Adipocyte (in vitro differentiated cells): ENCODE results near the gene DAD1.
A peak's percentile ranks its signal among the peaks of the same experiment; 100 is the strongest.
"Not testable (repeated sequence)": the region's sequence is repeated elsewhere in the genome, so short reads cannot be mapped to it uniquely, and the experiment has no call there.

ENCODE experiments used
- DNase-seq: peaks from one replicate; pipeline ENCODE4 v3.0.0-alpha.2; 2015; ENCODE audit warnings: low read depth
- H3K27me3 ChIP-seq: replicated peaks from 2 replicates; pipeline ENCODE4 v1.7.0; 2013; ENCODE audit warnings: mild to moderate bottlenecking, low read length, moderate library complexity; ENCODE audit not compliant: control insufficient read depth, insufficient read depth
- H3K36me3 ChIP-seq: 2 replicates; pipeline ENCODE4 v1.7.0; 2013; ENCODE audit warnings: low read length, mild to moderate bottlenecking, moderate library complexity; ENCODE audit not compliant: control insufficient read depth, insufficient read depth, severe bottlenecking
- H3K4me1 ChIP-seq: 2 replicates; pipeline ENCODE4 v1.7.0; 2013; ENCODE audit warnings: mild to moderate bottlenecking, low read length, moderate library complexity; ENCODE audit not compliant: control insufficient read depth, insufficient read depth
- H3K4me3 ChIP-seq: 2 replicates; pipeline ENCODE4 v1.7.0; 2013; ENCODE audit warnings: mild to moderate bottlenecking, low read length, moderate library complexity
- H3K9ac ChIP-seq: 2 replicates; pipeline ENCODE4 v1.7.0; 2013; ENCODE audit warnings: mild to moderate bottlenecking, low read length, moderate library complexity
- H3K9me3 ChIP-seq: 2 replicates; pipeline ENCODE4 v1.7.0; 2013; ENCODE audit warnings: mild to moderate bottlenecking, low read length, moderate library complexity; ENCODE audit not compliant: control insufficient read depth

The DAD1 gene

DNA sequence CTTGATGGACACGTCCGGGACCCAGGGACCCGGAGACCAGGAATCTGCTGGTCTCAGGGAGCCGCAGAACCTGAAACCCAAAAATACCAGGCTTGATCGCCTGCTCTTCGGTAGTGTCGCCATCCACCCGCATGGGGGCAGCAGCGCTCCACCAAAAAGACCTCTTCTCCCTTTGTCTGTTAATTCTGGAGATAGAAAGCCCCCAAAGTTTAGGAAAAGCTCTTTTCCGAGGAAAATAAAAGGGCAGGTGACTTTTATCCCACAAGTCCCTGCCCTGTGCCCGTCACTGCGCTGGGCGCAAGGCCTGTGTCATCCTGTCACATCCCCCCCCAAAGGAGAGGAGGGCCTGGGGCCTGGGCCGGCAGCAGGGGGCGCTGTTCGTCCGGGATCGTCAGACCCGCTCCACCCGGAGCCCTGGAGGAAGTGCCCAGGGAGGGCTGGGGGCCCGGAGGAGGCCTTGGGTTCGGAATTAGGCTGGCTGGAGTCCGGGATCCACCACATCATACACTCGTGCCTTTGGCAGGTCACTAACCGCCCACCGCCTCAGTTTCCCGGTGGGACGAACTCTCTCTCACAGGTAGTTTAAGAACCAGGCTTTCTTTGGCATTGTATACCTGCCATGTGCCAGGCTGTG lies 31.9 kb downstream of the DAD1 start:
- Histone ChIP-seq H3K4me1 (peaks cover 11% of the 10 kb centered on the region), H3K27me3 (no peaks in the 10 kb centered on the region), H3K9me3 (no peaks in the 10 kb centered on the region), H3K9ac (peak overlapping the region; percentile 79), H3K4me3 (peak overlapping the region; percentile 73), H3K36me3 (peaks cover 8% of the 10 kb centered on the region)
- DNase-seq, result peak; percentile 93

DNA sequence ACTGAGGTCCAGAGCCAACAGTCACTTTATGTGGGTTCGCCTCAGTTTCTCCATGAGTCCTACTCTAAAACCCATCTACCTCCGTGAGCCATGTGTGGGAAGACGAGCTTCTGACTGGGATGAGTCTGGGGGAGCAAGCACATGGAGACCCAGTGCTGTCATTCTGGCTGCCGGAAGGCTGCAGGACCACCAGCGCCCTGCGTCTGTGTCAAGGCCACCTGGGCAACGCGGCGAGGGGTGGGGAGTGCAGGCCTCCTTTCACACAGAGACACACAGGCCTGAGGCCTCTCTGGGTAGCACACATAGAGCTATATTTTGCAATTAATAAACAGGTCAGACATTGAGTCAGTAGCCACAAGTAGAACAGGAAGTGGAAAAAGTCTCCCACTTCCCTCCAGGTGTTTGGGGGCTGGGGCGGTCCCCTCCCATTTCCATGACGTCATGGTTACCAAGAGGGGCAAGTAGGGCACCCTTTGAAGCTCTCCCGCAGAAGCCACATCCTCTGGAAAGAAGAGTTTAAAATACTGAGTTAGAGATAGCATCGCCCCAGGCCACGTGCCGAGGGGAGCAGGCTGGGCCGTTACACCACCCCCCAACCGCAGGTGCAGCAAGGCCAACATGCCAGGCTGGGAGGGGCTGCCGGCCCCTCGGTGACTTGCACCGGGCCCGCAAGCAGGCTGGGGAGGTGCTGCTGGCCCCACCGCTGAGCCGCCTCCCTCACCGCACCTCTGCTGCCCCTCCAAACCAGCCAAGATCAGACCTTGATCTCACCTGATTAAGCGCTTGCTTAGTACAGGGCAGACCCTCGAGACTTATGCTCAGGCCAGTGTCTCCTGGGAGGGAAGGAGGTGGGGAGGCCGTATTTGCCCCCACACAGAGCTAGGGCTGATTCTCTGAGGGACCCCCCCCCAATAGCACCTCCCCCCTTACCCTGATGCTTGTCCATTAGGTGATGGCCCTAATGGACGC lies 32.7 kb downstream of the DAD1 start:
- H3K9me3 ChIP-seq, result no peaks in the 10 kb centered on the region
- H3K36me3 ChIP-seq, result peaks cover 4% of the 10 kb centered on the region
- no peak for DNase-seq
- H3K9ac ChIP-seq, result peak overlapping the region; percentile 79
- peaks cover 11% of the 10 kb centered on the region for H3K4me1 ChIP-seq
- H3K27me3 ChIP-seq, result no peaks in the 10 kb centered on the region
- H3K4me3 ChIP-seq, result no peak overlapping the region

DNA sequence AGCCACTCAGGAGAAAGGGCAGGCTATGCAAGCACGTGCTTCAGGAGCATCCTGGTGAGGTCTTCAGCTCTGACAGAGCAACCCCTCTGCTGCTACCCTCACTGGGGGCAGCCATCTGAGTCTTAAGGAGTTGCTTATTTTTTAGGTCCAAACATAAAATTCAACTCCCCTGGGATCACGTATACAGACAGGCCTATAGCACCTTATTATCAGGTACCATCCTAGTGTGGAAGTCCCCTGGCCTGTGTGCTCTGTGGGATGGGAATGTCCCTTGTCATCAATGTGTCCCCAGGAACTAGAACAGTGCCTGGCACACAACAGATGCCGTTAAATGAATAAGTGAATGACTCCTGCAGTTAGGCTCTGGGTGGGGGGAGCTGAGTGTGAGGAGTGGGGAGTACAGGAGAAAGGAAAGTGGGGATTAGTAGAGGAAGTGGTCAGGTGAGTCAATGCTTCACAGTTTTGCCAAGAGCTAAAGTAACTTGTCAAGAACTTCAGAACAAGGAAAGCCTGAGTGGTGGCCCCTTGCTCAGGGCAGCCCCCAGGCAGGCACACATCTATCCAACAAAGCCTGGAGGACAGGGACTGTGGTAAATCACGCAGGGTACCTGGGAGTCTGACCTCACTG lies 33.5 kb downstream of the DAD1 start:
- H3K9me3 ChIP-seq, result no peaks in the 10 kb centered on the region
- no peaks in the 10 kb centered on the region for H3K27me3 ChIP-seq
- DNase-seq, result no peak
- H3K4me3 ChIP-seq, result no peak overlapping the region
- H3K4me1 ChIP-seq, result peaks cover 11% of the 10 kb centered on the region
- no peak overlapping the region for H3K9ac ChIP-seq
- no peaks in the 10 kb centered on the region for H3K36me3 ChIP-seq

DNA sequence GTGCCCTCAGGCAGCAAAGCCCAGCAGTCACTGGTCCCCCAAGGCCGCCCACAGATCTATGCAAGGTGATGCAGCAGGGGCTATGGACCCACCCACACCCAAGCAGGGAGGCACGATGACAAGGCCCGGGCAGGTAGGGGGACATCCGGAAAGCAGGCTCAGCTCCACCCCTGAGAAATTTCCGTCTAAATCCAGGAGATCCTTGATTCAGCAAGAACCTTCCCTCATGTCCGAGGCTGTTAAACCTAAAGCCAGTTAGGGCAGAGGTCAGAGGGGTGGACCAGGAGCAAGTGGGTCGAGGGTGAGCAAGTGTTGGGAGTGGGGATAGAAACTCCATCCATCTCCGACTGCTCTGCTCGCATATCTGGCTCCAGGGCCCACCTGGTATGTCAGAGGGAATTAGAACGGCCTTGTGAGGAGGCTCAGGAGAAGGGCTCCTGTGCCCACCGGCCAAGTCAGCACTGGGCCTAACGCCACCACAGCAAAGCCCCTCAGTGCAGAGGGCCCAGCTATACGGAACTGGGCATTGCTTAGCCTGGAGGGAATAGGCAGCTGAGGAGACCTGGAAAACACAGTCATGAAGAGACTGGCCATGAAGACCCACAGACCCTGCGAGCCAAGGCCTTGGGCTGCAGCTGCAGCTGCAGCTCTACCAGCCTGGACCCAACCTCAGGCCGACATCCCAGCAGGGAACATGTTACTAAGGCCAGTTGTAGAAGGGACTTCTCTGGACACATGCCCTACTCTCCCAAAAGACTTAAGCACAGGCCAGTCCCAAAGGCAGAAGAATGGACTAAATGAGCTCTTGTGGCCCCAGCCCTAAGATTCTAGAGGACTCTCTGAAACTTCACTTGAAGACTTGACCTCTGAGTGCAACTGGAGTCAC lies 34.3 kb downstream of the DAD1 start:
- Histone ChIP-seq H3K9ac (no peak overlapping the region), H3K4me1 (peaks cover 11% of the 10 kb centered on the region), H3K27me3 (no peaks in the 10 kb centered on the region), H3K9me3 (no peaks in the 10 kb centered on the region), H3K36me3 (no peaks in the 10 kb centered on the region), H3K4me3 (no peak overlapping the region)
- DNase-seq, result no peak

DNA sequence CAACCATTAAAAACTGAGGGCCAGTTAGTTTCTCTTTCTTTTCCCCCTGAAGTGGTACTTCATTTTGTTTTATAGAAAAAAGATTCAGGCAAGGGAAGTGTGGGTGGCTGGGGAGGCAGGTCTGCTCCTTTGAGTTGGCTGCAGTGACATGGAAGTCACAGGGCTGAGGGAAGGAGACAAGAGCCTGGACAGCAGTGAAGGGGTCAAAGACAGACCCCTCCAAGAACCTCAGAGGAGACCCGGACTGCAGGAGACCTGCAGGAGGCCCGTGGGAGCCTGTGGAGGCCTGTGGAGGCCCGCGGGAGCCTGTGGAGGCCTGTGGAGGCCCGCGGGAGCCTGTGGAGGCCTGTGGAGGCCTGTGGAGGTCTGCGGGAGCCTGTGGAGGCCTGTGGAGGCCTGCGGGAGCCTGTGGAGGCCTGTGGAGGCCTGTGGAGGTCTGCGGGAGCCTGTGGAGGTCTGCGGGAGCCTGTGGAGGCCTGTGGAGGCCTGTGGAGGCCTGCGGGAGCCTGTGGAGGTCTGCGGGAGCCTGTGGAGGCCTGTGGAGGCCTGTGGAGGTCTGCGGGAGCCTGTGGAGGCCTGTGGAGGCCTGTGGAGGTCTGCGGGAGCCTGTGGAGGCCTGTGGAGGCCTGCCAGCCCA lies 35.0 kb downstream of the DAD1 start:
- H3K27me3 ChIP-seq, H3K36me3 ChIP-seq, H3K4me3 ChIP-seq, H3K9ac ChIP-seq, H3K9me3 ChIP-seq, DNase-seq: not testable (repeated sequence)
- H3K4me1 ChIP-seq, result peaks cover 11% of the 10 kb centered on the region

DNA sequence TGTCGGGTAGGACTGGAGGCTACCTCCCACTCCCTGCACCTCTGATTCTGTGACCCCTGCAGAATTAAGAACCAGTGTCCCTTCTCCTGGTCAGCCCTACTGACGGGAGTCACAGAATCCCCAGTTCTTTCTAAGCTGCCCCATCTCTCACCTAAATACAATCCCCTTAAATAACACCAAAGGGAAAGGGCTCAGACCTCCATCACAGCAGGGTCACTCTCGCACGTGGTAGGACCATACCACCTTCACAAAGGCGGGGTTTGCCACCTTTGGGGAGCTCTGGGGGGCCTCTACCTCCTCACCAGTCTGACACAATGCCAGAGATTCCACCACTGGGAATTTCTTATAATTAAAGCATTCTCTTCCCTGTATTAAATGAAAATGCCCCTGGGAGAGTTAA lies 35.6 kb downstream of the DAD1 start:
- DNase-seq, result no peak
- no peaks in the 10 kb centered on the region for H3K27me3 ChIP-seq
- H3K9me3 ChIP-seq, result no peaks in the 10 kb centered on the region
- peaks cover 11% of the 10 kb centered on the region for H3K4me1 ChIP-seq
- no peak overlapping the region for H3K9ac ChIP-seq
- H3K4me3 ChIP-seq, result no peak overlapping the region
- no peaks in the 10 kb centered on the region for H3K36me3 ChIP-seq

DNA sequence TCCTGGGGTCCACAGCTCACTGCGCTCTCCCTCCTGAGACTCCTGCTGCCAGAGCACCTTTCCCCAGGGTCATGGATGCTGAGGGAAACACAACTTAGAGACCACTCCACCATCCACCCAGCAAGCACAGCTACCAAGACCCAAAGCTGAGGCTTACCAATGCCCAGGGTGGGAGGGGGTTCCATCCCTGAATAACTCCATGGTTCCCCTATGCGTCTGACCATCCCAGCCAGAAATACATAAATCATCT lies 36.3 kb downstream of the DAD1 start:
- H3K27me3 ChIP-seq, result no peaks in the 10 kb centered on the region
- H3K36me3 ChIP-seq, result no peaks in the 10 kb centered on the region
- H3K9ac ChIP-seq, result no peak overlapping the region
- H3K9me3 ChIP-seq, result no peaks in the 10 kb centered on the region
- no peak for DNase-seq
- no peak overlapping the region for H3K4me3 ChIP-seq
- peaks cover 11% of the 10 kb centered on the region for H3K4me1 ChIP-seq

DNA sequence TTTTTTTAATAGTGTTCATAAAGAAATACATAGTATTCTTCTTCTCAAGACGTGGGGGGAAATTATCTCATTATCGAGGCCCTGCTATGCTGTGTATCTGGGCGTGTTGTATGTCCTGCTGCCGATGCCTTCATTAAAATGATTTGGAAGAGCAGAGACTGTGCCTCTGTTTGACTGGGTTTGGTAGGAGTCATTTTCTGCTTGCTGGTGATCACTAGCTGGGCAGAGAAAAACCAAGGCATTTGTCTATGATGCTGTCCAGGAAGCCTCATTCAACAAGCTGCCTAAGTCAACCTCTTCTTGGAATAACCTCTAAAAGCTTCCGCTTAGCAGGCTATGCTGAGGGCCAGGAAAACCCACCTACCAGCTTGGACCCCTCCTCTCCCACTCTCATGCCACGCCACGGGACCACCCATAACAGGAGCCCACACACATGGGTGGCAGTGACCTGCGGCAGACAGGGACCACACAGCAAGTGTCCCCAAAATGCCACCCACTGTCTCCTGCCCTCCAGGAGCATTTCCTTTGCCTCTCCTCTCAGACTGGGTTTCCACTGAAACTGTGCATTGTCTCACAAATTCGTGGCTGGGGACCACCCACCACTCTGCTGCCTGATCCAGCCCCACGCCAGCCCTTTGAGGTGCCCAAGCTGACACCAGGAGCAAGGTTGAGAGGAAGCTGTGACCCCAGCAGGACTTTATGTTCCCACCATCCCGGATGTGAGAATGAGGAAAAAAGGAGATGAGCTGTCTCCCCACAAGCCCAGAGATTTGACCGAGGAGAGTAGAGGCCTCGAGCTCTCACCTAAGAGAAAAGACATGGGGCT lies 36.8 kb downstream of the DAD1 start:
- peaks cover 8% of the 10 kb centered on the region for H3K4me1 ChIP-seq
- no peak for DNase-seq
- no peak overlapping the region for H3K4me3 ChIP-seq
- H3K36me3 ChIP-seq, result no peaks in the 10 kb centered on the region
- H3K27me3 ChIP-seq, result no peaks in the 10 kb centered on the region
- H3K9me3 ChIP-seq, result no peaks in the 10 kb centered on the region
- H3K9ac ChIP-seq, result no peak overlapping the region

DNA sequence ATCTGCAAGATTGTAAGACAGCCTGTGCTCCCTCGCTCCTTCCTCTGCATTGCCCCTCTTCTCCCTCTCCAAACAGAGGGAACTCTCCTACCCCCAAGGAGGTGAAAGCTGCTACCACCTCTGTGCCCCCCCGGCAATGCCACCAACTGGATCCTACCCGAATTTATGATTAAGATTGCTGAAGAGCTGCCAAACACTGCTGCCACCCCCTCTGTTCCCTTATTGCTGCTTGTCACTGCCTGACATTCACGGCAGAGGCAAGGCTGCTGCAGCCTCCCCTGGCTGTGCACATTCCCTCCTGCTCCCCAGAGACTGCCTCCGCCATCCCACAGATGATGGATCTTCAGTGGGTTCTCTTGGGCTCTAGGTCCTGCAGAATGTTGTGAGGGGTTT lies 37.4 kb downstream of the DAD1 start:
- Histone ChIP-seq H3K4me3 (no peak overlapping the region), H3K36me3 (no peaks in the 10 kb centered on the region), H3K27me3 (no peaks in the 10 kb centered on the region), H3K9ac (no peak overlapping the region), H3K4me1 (peaks cover 9% of the 10 kb centered on the region), H3K9me3 (no peaks in the 10 kb centered on the region)
- DNase-seq, result no peak

DNA sequence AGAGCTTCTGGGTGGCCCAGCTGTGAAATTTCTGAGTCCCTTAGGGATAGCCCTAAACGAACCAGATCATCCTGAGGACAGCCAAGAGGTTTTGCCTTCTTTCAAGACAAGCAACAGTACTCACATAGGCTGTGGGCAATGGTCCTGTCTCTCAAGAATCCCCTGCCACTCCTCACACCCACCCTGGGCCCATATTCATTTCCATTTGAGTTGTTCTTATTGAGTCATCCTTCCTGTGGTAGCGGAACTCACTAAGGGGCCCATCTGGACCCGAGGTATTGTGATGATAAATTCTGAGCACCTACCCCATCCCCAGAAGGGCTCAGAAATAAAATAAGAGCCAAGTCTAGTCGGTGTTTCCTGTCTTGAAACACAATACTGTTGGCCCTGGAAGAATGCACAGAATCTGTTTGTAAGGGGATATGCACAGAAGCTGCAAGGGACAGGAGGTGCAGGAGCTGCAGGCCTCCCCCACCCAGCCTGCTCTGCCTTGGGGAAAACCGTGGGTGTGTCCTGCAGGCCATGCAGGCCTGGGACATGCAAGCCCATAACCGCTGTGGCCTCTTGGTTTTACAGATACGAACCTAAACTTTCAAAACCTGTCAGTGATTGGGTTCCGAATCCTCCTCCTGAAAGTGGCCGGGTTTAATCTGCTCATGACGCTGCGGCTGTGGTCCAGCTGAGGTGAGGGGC lies 38.9 kb downstream of the DAD1 start:
- no peaks in the 10 kb centered on the region for H3K27me3 ChIP-seq
- no peaks in the 10 kb centered on the region for H3K36me3 ChIP-seq
- no peak overlapping the region for H3K9ac ChIP-seq
- H3K4me1 ChIP-seq, result peaks cover 17% of the 10 kb centered on the region
- H3K9me3 ChIP-seq, result no peaks in the 10 kb centered on the region
- DNase-seq, result peak; percentile 54
- no peak overlapping the region for H3K4me3 ChIP-seq
